ENCODE results near the gene CMSS1. TPM values are rescaled to one million over a fixed set of nuclear protein-coding genes. Genes with fewer than 3 reads are reported as not detected.

The CMSS1 gene
- total and polyA plus RNA-seq, 2 of the 13 experiments (the other 11 are each of a cell fraction or from before 2014, with no cell fraction given) = 6.4 to 48.7 TPM

DNA sequence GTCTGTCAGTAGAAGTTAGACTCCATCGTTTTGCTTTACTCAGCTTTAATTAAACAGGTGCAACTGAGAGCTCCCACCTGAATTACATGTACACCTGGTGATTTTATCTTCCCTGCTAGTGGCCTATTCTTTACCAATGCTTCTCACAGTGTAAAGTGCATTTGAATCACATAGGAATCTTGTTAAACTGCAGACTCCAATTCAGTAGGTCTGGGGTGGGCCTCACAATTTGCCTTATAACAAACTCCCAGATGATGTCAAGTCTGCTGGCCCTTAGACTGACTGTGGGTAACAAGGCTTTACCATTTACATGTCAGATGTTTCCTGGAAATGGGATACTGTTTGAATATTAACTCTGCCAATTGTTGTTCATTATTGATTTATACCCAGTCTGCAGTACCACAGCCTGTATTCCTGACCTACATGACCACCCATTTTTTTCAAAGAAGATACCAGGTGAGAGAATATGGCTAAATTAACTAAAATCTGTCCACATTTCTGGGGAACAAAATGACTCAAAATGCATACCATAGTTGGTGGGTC is 37.2 kb downstream of the CMSS1 start:
- Histone ChIP-seq H3K27me3 (ENCODE audit: control insufficient read depth in 1 of 2, insufficient read depth in 2 of 2, low read length in 2 of 2) (no peaks in the 10 kb centered on the region), H3K4me1 (ENCODE audit: insufficient read depth, low read length) (peaks cover 57% of the 10 kb centered on the region), H3K36me3 (replicated peaks in 1 of 2; ENCODE audit: control insufficient read depth in 1 of 2, insufficient read depth in 2 of 2, low read length in 2 of 2) (peaks cover 13 to 41% of the 10 kb centered on the region in 2 experiments), H3K79me2 (ENCODE audit: insufficient read depth, low read length) (peaks cover 60% of the 10 kb centered on the region), H3K27ac (ENCODE audit: extremely low read length, insufficient read depth, low read length) (no peak overlapping the region), H2AFZ (ENCODE audit: low read length) (no peak overlapping the region), H3K9ac (ENCODE audit: insufficient read depth, low read depth, low read length) (no peak overlapping the region), H4K20me1 (ENCODE audit: insufficient read depth, low read length) (peaks cover 63% of the 10 kb centered on the region), H3K9me3 (ENCODE audit: low read length) (no peaks in the 10 kb centered on the region), H3K4me2 (ENCODE audit: low read depth, low read length) (no peak overlapping the region), H3K4me3 (replicated peaks in 1 of 3; ENCODE audit: insufficient read depth in 1 of 3, low read depth in 2 of 3, low read length in 3 of 3) (no peak overlapping the region)
- FAIRE-seq (no peak), ATAC-seq (no peak; the same call in 1 of the 3 replicates), DNase-seq (ENCODE audit: low spot score) (no peak)
- CTCF ChIA-PET (ENCODE audit: low intra/inter-chr PET ratio, low total read pairs) = no interaction called here
- WGBS (ENCODE audit: low lambda C conversion rate) = 82% methylated on average over 1 of the region's 1 CpG
- in situ Hi-C loops (cut with HindIII; ENCODE audit: extremely low pct_ligation_motif_present, low pct_unique_long_range_greater_than_20kb) = no loop called here
- no TSS peak for BruUV-seq (replicated peaks)
- intact Hi-C loops (cut with micrococcal nuclease; ENCODE audit: unreplicated experiment) = loop anchor here (5.0 kb wide), 1 partner anchor 67 kb away; no protein-coding TSS in a partner anchor
- POLR2A ChIA-PET = interaction anchor here (1.3 kb wide), 1 partner anchor 406 kb away, joined by 3 read pairs; the partner anchor contains the start of gene TBC1D23
- TF ChIP-seq ZNF546 (CRISPR knock-in tag; conservative IDR thresholded peaks at IDR 0.05) (no peak), HOXA7 (CRISPR knock-in tag; IDR thresholded peaks at IDR 0.05) (no peak), SRSF4 (IDR thresholded peaks at IDR 0.05; ENCODE audit: low read depth, low read length, poor library complexity, severe bottlenecking) (no peak), IKZF4 (CRISPR knock-in tag; IDR thresholded peaks at IDR 0.05; ENCODE audit: borderline replicate concordance, low read depth, not compliant biosample characterization) (no peak), POLR2G (IDR thresholded peaks at IDR 0.05; ENCODE audit: low read depth, low read length) (peak; percentile 33; the same call in 1 of the 2 replicates), SOX6 (IDR thresholded peaks at IDR 0.05) (no peak), SOX6 (CRISPR knock-in tag; IDR thresholded peaks at IDR 0.05) (peak; percentile 73), FOXJ3 (CRISPR knock-in tag; IDR thresholded peaks at IDR 0.05; ENCODE audit: borderline replicate concordance) (no peak), JARID2 (CRISPR knock-in tag; IDR thresholded peaks at IDR 0.05; ENCODE audit: insufficient replicate concordance) (no peak), PHB2 (IDR thresholded peaks at IDR 0.05; ENCODE audit: partially characterized antibody) (no peak), NFYC (CRISPR knock-in tag; IDR thresholded peaks at IDR 0.05) (no peak), BCL6 (CRISPR knock-in tag; IDR thresholded peaks at IDR 0.05) (peak; percentile 68), KDM2A (CRISPR knock-in tag; IDR thresholded peaks at IDR 0.05; ENCODE audit: borderline replicate concordance, low read depth) (no peak), PAX8 (CRISPR knock-in tag; IDR thresholded peaks at IDR 0.05; ENCODE audit: borderline replicate concordance) (no peak), POLR2AphosphoS2 (IDR thresholded peaks at IDR 0.05; ENCODE audit: low read depth, low read length) (no peak), ZNF629 (CRISPR knock-in tag; conservative IDR thresholded peaks at IDR 0.05) (no peak), ASH2L (IDR thresholded peaks at IDR 0.05; ENCODE audit: insufficient read length, low read depth, low read length) (no peak)
- TF ChIP-seq, protein P1, sequence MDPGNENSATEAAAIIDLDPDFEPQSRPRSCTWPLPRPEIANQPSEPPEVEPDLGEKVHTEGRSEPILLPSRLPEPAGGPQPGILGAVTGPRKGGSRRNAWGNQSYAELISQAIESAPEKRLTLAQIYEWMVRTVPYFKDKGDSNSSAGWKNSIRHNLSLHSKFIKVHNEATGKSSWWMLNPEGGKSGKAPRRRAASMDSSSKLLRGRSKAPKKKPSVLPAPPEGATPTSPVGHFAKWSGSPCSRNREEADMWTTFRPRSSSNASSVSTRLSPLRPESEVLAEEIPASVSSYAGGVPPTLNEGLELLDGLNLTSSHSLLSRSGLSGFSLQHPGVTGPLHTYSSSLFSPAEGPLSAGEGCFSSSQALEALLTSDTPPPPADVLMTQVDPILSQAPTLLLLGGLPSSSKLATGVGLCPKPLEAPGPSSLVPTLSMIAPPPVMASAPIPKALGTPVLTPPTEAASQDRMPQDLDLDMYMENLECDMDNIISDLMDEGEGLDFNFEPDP (CRISPR knock-in tag; conservative IDR thresholded peaks at IDR 0.05) = 0 out of 2 replicates have a peak, but pooled peaks have one; percentile 40
- TF ChIP-seq, protein P2, sequence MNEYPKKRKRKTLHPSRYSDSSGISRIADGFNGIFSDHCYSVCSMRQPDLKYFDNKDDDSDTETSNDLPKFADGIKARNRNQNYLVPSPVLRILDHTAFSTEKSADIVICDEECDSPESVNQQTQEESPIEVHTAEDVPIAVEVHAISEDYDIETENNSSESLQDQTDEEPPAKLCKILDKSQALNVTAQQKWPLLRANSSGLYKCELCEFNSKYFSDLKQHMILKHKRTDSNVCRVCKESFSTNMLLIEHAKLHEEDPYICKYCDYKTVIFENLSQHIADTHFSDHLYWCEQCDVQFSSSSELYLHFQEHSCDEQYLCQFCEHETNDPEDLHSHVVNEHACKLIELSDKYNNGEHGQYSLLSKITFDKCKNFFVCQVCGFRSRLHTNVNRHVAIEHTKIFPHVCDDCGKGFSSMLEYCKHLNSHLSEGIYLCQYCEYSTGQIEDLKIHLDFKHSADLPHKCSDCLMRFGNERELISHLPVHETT (CRISPR knock-in tag; conservative IDR thresholded peaks at IDR 0.05) = no peak
- TF ChIP-seq, protein P3, sequence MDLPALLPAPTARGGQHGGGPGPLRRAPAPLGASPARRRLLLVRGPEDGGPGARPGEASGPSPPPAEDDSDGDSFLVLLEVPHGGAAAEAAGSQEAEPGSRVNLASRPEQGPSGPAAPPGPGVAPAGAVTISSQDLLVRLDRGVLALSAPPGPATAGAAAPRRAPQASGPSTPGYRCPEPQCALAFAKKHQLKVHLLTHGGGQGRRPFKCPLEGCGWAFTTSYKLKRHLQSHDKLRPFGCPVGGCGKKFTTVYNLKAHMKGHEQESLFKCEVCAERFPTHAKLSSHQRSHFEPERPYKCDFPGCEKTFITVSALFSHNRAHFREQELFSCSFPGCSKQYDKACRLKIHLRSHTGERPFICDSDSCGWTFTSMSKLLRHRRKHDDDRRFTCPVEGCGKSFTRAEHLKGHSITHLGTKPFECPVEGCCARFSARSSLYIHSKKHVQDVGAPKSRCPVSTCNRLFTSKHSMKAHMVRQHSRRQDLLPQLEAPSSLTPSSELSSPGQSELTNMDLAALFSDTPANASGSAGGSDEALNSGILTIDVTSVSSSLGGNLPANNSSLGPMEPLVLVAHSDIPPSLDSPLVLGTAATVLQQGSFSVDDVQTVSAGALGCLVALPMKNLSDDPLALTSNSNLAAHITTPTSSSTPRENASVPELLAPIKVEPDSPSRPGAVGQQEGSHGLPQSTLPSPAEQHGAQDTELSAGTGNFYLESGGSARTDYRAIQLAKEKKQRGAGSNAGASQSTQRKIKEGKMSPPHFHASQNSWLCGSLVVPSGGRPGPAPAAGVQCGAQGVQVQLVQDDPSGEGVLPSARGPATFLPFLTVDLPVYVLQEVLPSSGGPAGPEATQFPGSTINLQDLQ (CRISPR knock-in tag; IDR thresholded peaks at IDR 0.05) = no peak

All from HepG2 (cell line).